Thyroid gland (tissue), 4 donors: ENCODE data around the gene DAZAP2.

Source experiments
- CTCF ChIP-seq, 6 experiments: fragments of 200-600 bp in 3 of 6; fragments of 450-650 bp in 3 of 6; sonication (generic) in 3 of 6; IDR thresholded peaks; one replicate each; pipeline ENCODE4 v1.5.1; 2016 to 2019; ENCODE audit warnings: antibody characterized with exemption in 6 of 6, mild to moderate bottlenecking in 2 of 6, inconsistent platforms in 1 of 6, moderate library complexity in 1 of 6
- POLR2A ChIP-seq, 2 donors: fragments of 450-650 bp; IDR thresholded peaks; one replicate each; pipeline ENCODE4 v1.6.1; 2017; ENCODE audit warnings: antibody characterized with exemption in 2 of 2, mild to moderate bottlenecking in 2 of 2, moderate library complexity in 1 of 2

GRCh38 chr12:51216642-51217041 lies 22.0 kb upstream of the DAZAP2 start:
- no peak for TF ChIP-seq POLR2A (IDR thresholded peaks at IDR 0.05)
- no peak for TF ChIP-seq CTCF (IDR thresholded peaks at IDR 0.05)
